ENCODE results near the gene IFFO2. TPM values are rescaled to one million over a fixed set of nuclear protein-coding genes. Genes with fewer than 3 reads are reported as not detected.

The IFFO2 gene
- total RNA-seq, 1 donor, result 3.3 TPM

DNA sequence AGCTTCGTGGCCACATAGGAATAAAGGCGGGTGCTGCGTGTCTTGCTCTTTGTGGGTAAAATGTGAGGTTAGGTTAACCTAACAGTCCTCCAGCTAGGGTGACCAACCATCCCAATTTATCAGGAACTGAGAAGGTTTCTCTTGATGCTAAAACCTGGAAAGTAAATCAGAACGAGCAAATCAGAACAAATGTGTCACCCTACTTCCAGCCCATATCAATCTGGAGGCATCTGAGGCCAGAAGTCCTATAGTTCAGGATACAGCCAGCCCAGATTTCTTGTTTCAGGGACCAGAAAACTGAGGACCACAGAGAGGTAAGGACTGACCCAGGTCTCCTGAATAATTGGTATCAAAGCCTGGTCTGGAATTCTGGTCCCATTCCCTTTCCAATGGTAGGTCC is 3.1 kb upstream of the IFFO2 start:
- DNase-seq (ENCODE audit: low read depth), result no peak
- H3K4me3 ChIP-seq (ENCODE audit: low read depth, low read length), result no peak overlapping the region
- TF ChIP-seq, protein P1, sequence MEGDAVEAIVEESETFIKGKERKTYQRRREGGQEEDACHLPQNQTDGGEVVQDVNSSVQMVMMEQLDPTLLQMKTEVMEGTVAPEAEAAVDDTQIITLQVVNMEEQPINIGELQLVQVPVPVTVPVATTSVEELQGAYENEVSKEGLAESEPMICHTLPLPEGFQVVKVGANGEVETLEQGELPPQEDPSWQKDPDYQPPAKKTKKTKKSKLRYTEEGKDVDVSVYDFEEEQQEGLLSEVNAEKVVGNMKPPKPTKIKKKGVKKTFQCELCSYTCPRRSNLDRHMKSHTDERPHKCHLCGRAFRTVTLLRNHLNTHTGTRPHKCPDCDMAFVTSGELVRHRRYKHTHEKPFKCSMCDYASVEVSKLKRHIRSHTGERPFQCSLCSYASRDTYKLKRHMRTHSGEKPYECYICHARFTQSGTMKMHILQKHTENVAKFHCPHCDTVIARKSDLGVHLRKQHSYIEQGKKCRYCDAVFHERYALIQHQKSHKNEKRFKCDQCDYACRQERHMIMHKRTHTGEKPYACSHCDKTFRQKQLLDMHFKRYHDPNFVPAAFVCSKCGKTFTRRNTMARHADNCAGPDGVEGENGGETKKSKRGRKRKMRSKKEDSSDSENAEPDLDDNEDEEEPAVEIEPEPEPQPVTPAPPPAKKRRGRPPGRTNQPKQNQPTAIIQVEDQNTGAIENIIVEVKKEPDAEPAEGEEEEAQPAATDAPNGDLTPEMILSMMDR (IDR thresholded peaks at IDR 0.05; ENCODE audit: insufficient read depth, low read length), result no peak

DNA sequence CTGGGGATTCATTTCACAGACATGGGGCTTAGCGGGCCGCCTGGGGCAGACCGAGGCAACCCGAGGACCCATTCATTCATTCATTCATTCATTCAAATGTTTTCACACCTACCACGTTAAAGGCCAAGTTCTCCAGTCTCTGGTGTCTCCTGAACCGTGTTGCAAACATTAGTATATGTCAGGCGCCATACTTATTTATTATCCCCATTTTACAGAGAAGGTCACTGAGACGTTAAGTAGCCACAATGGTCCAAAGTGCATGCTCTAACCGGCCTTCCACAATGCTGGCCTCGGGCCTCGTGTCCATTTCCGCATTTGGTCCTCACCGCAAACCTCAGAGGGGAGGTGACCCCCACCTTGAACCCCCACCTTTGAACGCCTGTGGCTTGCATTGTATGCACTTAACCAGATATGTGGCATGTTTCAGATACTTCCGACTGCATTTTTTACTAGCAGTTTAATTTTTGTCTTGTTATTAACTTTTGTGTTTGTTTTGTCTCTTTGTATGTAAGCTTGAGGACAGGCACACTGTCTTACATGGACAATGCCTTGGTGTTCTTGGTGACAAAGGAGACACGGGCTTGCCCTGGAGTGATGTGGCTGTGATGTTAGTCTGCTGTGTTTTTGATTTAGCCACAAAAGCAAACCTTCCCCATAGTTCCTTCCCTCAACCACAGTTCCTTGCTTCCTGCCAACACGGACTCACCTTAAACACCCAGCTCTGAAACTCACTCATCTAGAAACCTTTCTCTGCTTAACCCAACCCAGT is 1.2 kb upstream of the IFFO2 start:
- no peak overlapping the region for H3K4me3 ChIP-seq (ENCODE audit: low read depth, low read length)

GRCh38 chr1:18957136-18957521 is 653 bp upstream of the IFFO2 start:
- TF ChIP-seq, protein P1 (IDR thresholded peaks at IDR 0.05; ENCODE audit: insufficient read depth, low read length), result no peak
- no peak for DNase-seq (ENCODE audit: low read depth)
- peak overlapping the region; percentile 73 for H3K4me3 ChIP-seq (ENCODE audit: low read depth, low read length)

More for the DNA sequence above, 1.2 kb upstream of the IFFO2 start:
- no peak for DNase-seq (ENCODE audit: low read depth)
- TF ChIP-seq, protein P1 (IDR thresholded peaks at IDR 0.05; ENCODE audit: insufficient read depth, low read length), result no peak

DNA sequence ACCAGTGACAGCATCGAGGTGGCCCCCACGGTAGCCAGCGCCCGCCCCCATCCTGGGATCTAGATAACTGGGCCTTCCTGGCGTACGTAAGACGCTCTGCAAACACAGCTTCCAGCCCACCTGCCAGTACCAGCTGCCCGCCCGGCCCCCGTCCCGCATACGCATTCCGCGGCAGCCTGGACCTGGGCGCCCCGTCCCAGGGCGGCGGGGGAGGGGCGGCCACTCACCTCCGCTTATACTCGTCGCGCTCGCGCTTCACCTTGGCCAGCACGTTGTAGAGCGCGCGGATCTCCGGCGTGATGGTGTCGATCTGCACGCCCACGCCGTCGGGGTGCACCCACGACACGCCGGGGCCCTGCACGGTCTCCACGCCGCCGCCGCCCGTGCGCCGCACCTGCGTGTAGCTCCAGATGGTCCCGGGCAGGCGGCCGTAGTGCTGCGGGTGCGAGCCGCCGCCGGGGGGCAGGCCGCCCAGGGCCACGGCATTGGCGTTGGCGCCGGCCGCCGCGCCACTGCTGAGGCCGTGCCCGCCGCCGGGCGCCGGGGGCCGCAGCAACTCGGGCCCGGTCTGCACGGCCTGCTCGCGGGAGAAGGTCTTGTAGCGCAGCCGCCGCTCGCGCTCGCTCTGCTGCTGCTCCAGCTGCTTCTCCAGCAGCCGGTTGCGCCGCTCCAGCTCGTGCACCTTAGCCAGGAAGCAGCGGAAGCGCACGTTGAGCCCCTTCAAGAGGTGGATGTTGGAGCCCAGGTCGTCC is 859 bp downstream of the IFFO2 start:
- peak overlapping the region; percentile 80 for H3K4me3 ChIP-seq (ENCODE audit: low read depth, low read length)
- DNase-seq (ENCODE audit: low read depth), result no peak
- TF ChIP-seq, protein P1 (IDR thresholded peaks at IDR 0.05; ENCODE audit: insufficient read depth, low read length), result peak; percentile 1

GRCh38 chr1:18955131-18955440 is 1.4 kb downstream of the IFFO2 start:
- H3K4me3 ChIP-seq (ENCODE audit: low read depth, low read length), result peak overlapping the region; percentile 80
- no peak for DNase-seq (ENCODE audit: low read depth)
- TF ChIP-seq, protein P1 (IDR thresholded peaks at IDR 0.05; ENCODE audit: insufficient read depth, low read length), result no peak

- DNase-seq (ENCODE audit: low read depth), result peak; percentile 26
- TF ChIP-seq, protein P1 (IDR thresholded peaks at IDR 0.05; ENCODE audit: insufficient read depth, low read length), result no peak
- peak overlapping the region; percentile 80 for H3K4me3 ChIP-seq (ENCODE audit: low read depth, low read length)
These were observed 2.0 kb downstream of the IFFO2 start for GRCh38 chr1:18954270-18955071.
